GM12875 (cell line): ENCODE measurements around the gene BICRA.

Experiments used
- H3K4me3 ChIP-seq: one replicate; pipeline ENCODE4 v1.5.1; 2011; ENCODE audit warnings: low read depth, low read length, control low read depth
- TF ChIP-seq, protein P1 (sequence below): IDR thresholded peaks from 2 replicates; pipeline ENCODE4 v1.5.1; 2011; ENCODE audit warnings: low read depth, mild to moderate bottlenecking, control low read depth, inconsistent platforms, low read length, moderate library complexity, borderline replicate concordance; ENCODE audit not compliant: insufficient read depth

BICRA gene

DNA sequence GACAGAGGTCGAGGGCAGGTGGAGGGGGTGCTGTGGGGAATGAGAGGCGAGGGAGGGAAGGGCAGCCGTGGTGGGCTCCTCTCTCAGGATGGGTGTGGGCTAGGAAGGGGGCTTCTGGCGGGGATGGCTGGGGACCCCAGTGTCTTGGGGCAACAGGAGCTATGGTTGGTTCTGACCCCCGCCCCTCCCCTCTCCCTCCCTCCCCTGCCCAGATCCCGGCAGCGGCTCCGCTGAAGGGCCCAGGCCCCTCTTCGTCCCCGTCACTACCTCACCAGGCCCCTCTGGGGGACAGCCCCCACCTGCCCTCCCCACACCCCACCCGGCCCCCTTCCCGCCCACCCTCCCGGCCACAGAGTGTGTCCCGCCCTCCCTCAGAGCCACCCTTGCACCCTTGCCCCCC, 85.0 kb downstream of the BICRA start:
- TF ChIP-seq, protein P1, sequence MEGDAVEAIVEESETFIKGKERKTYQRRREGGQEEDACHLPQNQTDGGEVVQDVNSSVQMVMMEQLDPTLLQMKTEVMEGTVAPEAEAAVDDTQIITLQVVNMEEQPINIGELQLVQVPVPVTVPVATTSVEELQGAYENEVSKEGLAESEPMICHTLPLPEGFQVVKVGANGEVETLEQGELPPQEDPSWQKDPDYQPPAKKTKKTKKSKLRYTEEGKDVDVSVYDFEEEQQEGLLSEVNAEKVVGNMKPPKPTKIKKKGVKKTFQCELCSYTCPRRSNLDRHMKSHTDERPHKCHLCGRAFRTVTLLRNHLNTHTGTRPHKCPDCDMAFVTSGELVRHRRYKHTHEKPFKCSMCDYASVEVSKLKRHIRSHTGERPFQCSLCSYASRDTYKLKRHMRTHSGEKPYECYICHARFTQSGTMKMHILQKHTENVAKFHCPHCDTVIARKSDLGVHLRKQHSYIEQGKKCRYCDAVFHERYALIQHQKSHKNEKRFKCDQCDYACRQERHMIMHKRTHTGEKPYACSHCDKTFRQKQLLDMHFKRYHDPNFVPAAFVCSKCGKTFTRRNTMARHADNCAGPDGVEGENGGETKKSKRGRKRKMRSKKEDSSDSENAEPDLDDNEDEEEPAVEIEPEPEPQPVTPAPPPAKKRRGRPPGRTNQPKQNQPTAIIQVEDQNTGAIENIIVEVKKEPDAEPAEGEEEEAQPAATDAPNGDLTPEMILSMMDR = no peak
- H3K4me3 ChIP-seq = no peak overlapping the region

DNA sequence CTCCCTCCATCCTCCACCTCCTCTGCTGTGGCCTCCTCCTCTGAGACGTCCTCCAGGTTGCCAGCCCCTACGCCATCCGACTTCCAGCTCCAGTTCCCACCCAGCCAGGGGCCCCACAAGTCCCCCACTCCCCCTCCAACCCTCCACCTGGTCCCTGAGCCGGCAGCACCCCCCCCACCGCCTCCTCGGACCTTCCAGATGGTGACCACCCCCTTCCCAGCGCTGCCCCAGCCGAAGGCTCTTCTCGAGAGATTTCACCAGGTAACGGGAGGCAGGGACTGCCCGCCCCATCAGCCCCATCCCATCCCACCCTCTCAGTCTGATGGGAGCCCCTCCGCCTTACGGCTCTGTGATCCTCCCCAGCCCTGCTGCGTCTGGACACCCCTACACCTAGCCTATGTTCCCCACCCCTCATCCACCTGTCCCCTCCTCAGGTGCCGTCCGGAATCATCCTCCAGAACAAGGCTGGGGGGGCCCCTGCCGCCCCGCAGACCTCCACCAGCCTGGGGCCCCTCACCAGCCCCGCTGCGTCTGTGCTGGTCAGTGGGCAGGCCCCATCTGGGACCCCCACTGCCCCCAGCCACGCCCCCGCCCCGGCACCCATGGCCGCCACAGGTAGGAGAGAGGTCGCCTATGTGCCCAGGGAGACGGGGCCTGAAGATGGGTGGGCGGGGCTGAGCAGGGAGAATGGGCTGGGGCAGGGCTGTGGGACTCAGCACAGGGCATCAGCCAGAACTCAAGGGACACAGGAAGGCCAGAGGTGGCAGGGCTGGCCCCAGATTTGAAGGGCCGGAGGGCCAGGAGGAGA, 85.7 kb downstream of the BICRA start:
- TF ChIP-seq, protein P1 = no peak
- no peak overlapping the region for H3K4me3 ChIP-seq

DNA sequence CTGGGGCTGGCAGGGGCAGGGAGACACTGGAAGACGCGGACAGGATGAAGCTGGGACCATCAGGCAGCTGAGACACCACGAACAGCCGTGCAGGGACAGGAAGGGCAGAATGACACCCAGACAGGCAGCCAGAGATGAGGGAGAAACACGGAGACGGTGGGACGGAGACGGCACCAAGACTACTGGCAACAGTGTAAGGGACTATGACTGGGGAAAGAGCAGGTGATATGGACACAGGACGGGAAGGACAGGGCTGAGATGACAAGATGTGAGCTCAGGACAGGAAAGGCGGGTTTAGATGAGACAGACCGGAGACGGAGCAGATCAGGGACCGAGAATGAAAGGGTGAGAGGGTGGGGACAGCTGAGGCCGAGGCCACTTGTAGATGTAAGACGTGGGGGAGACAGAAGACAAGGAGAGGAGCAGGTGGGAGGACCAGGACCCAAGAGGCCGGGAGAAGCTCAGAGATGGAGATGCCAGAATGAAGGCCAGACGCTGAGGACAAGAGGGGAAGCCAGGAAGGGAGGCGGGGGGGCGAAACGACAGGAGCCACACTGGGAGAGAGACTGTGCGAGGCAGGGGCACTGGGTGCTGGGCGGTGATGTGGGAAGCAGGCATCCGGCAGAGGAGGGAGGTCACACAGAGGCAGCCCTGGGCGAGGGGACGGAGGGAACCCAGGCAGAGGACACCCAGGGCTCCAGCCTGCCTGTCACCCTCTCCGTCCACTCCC, 86.8 kb downstream of the BICRA start:
- TF ChIP-seq, protein P1 = no peak
- H3K4me3 ChIP-seq = no peak overlapping the region

DNA sequence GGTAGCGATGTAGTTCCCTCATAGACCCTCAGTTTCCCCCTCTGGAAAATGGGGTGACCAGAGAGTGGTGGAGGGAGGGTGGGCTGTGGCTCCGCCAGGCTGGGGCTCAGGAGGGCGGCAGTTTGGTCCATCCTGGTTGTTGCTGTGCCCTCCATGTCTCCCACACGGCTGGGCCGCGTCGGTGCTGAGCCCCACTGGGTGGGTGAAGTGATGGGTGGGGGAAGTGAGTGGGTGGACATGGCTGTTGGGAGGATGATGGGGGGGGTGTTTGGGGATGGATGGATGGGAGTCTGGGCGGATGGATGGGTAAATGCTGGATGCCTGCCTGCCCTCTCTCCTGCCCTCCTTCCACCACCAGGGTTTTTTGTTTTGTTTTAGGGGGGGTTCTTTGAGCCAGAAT, 87.7 kb downstream of the BICRA start:
- TF ChIP-seq, protein P1 = no peak
- H3K4me3 ChIP-seq = no peak overlapping the region

DNA sequence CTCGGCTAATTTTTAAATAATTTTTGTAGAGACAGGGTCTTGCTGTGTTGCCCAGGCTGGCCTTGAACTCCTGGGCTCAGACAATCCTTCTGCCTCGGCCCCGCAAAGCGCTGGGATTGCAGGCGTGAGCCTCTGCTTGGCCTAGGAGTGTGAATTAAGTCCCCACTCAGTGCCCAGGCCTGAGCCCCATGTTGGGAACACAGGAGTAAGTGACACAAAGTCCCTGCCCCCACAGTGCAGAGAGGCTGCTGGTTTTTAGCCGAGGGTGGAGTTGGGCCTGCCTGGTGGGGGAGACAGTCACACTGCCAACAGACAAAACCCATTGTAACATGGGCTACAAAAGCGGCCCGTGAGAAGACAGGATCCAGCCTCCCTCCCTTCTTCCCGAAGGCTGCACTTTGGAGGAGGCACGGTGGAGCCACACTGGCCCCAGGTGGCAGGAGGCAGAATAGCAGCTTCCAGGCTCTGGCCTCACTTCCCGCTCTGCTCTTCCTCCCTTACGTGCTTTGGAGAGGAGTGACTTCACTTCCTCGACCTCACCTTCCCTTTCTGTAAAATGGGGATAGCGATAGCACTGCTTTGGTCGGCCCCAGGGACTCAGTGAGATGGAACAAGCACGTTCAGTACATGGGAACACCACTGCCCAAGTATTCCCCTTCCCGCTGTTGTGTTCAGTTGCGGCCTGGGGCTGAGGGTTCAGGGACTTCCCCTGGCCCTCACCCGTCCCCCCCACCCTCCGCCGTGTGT, 89.1 kb downstream of the BICRA start:
- no peak overlapping the region for H3K4me3 ChIP-seq
- TF ChIP-seq, protein P1 = peak; percentile 98

DNA sequence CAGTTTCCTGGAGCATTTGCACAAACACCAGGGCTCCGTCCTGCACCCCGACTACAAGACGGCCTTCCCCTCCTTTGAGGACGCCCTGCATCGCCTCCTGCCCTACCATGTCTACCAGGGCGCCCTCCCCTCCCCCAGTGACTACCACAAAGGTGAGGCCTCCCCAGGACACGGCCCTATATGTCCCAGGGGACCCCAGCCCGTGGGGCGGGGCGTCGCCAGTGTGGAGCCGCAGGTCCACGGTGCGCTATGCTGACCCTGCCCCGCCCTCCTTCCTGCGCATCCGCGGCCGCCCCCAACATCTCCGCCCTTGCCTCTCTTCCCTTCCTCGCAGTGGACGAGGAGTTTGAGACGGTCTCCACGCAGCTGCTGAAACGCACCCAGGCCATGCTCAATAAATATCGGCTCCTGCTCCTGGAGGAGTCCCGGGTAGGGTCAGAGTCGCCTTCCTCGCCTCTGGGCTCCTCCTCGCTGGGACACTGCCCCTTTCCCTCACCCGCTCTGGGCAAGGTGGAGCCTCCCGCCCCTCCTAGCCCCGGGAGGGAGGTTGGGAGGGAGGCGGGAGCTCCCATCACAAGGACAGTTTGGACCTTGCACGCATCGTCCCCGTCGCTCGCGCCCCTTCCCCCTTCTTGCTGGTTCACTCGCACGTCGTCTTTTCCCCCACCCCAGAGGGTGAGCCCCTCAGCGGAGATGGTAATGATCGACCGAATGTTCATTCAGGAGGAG, 89.9 kb downstream of the BICRA start:
- H3K4me3 ChIP-seq = no peak overlapping the region
- TF ChIP-seq, protein P1 = no peak
